NCI-H2227 treated with DMSO at 0.1 percent for 48 hours (cell line): ENCODE data around the gene C6orf47.

ENCODE experiments used
- DNase-seq: peaks from one replicate; lab custom pipeline; 2025; lab: John Stamatoyannopoulos, UW

The C6orf47 gene

GRCh38 chr6:31614684-31615578, 45.6 kb downstream of the C6orf47 start, which contains the start of gene AIF1:
AIF1 (plus strand) TSS chr6:31615234; CDS start chr6:31615330, 96 bp downstream.
- no peak for DNase-seq

- no peak for DNase-seq
Observed at GRCh38 chr6:31614075-31614619, 46.4 kb downstream of the C6orf47 start.

- DNase-seq, result no peak
Observed at GRCh38 chr6:31610968-31611367, 49.6 kb downstream of the C6orf47 start.

- DNase-seq, result peak; percentile 62
Observed at GRCh38 chr6:31609519-31610406, 50.8 kb downstream of the C6orf47 start.
